AG20443 (cell line): Measurements from ENCODE around the gene ERICH2.

Experiments
- DNase-seq: peaks from one replicate; pipeline ENCODE4 v3.0.0; 2012; ENCODE audit warnings: low spot score, mixed read lengths

ERICH2 gene

GRCh38 chr2:170842785-170843184, 72.6 kb downstream of the ERICH2 start:
- DNase-seq: peak; percentile 50

- peak; percentile 52 for DNase-seq
These were observed 73.5 kb downstream of the ERICH2 start for GRCh38 chr2:170843656-170844055.

GRCh38 chr2:170845343-170845742, 75.2 kb downstream of the ERICH2 start:
- DNase-seq: no peak

- DNase-seq: no peak
These were observed 76.1 kb downstream of the ERICH2 start for GRCh38 chr2:170846314-170846713.

GRCh38 chr2:170847716-170848115, 77.5 kb downstream of the ERICH2 start:
- DNase-seq: no peak
